DND-41 (cell line): Measurements from ENCODE around the gene CHN1.

ENCODE experiments used
- ATAC-seq: fragments of 200-7000 bp; cut with Tn5 transposase; 3 replicates; pipeline ENCODE4 v1.9.1; 2021; ENCODE audit warnings: low read depth; ENCODE audit not compliant: insufficient read depth
- DNase-seq: peaks from one replicate; pipeline ENCODE4 v3.0.0-alpha.2; 2020
- H2AFZ ChIP-seq: 2 replicates; pipeline ENCODE4 v1.6.0; 2012; ENCODE audit warnings: low read depth, low read length
- H3K27ac ChIP-seq: 2 replicates; pipeline ENCODE4 v1.5.1; 2012; ENCODE audit warnings: low read length, inconsistent platforms
- H3K27me3 ChIP-seq: fragments of 200-600 bp; sonication (generic); 2 replicates; pipeline ENCODE4 v1.6.0; 2012; ENCODE audit warnings: low read length, mild to moderate bottlenecking, inconsistent platforms; ENCODE audit not compliant: insufficient read depth, poor library complexity
- H3K36me3 ChIP-seq: 2 replicates; pipeline ENCODE4 v1.5.1; 2012; ENCODE audit warnings: low read length, inconsistent platforms; ENCODE audit not compliant: insufficient read depth
- H3K4me1 ChIP-seq: 2 replicates; pipeline ENCODE4 v1.5.1; 2012; ENCODE audit warnings: mild to moderate bottlenecking, low read length; ENCODE audit not compliant: insufficient read depth
- H3K4me2 ChIP-seq: 2 replicates; pipeline ENCODE4 v1.6.0; 2012; ENCODE audit warnings: mild to moderate bottlenecking, moderate library complexity, low read length, inconsistent platforms; ENCODE audit not compliant: insufficient read depth
- H3K4me3 ChIP-seq, 2 experiments: fragments of 200-600 bp in 1 of 2; shearing (Covaris generic) in 1 of 2; 2 replicates each; pipeline ENCODE4 v1.5.1; 2012 to 2016; ENCODE audit warnings: inconsistent platforms in 2 of 2, low read length in 2 of 2, mild to moderate bottlenecking in 2 of 2, low read depth in 1 of 2, moderate library complexity in 1 of 2
- H3K79me2 ChIP-seq: 2 replicates; pipeline ENCODE4 v1.6.0; 2012; ENCODE audit warnings: low read length, inconsistent platforms; ENCODE audit not compliant: insufficient read depth
- H3K9ac ChIP-seq: 2 replicates; pipeline ENCODE4 v1.6.0; 2012; ENCODE audit warnings: low read depth, mild to moderate bottlenecking, inconsistent platforms, low read length, moderate library complexity
- H3K9me3 ChIP-seq: 2 replicates; pipeline ENCODE4 v1.5.1; 2012; ENCODE audit warnings: low read length, moderate library complexity, mild to moderate bottlenecking, inconsistent platforms; ENCODE audit not compliant: insufficient read depth, severe bottlenecking
- H4K20me1 ChIP-seq: 2 replicates; pipeline ENCODE4 v1.6.0; 2012; ENCODE audit warnings: low read length; ENCODE audit not compliant: insufficient read depth
- EZH2 ChIP-seq: IDR thresholded peaks from 3 replicates; pipeline ENCODE4 v1.6.1; 2012; ENCODE audit warnings: borderline replicate concordance, low read depth, mild to moderate bottlenecking, moderate library complexity, low read length, inconsistent platforms; ENCODE audit not compliant: severe bottlenecking
- TF ChIP-seq, protein P1 (sequence below): IDR thresholded peaks from 2 replicates; pipeline ENCODE4 v1.5.1; 2012; ENCODE audit warnings: borderline replicate concordance, low read length, moderate library complexity, mild to moderate bottlenecking; ENCODE audit not compliant: poor library complexity, severe bottlenecking; ENCODE audit errors: extremely low read depth

Gene CHN1

DNA sequence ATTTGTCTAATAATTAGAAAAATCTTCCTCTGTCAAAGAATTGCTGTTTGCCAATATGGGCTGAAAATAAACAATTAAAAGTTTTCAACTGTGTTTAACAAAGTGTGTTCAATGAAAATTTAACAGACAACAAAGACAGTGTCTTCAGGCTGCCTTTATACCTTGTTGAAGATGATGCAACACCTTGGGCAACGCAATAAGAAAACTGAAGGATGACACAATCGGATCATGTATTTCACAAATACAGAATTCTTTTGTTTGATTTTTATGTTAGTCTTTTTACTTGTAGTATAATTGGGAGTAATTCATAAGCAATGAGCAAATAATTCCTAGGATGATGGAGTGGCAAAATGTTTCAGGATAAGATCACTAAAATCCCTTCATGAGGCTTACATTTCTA lies 27.8 kb downstream of the CHN1 start:
- Histone ChIP-seq H3K79me2 (no peaks in the 10 kb centered on the region), H3K4me1 (no peaks in the 10 kb centered on the region), H3K27me3 (no peaks in the 10 kb centered on the region), H4K20me1 (no peaks in the 10 kb centered on the region), H2AFZ (no peak overlapping the region), H3K36me3 (no peaks in the 10 kb centered on the region), H3K4me2 (no peak overlapping the region), H3K9me3 (no peaks in the 10 kb centered on the region), H3K4me3 (no peak overlapping the region), H3K27ac (no peak overlapping the region), H3K9ac (no peak overlapping the region)
- DNase-seq (no peak), ATAC-seq (no peak)
- TF ChIP-seq, protein P1, sequence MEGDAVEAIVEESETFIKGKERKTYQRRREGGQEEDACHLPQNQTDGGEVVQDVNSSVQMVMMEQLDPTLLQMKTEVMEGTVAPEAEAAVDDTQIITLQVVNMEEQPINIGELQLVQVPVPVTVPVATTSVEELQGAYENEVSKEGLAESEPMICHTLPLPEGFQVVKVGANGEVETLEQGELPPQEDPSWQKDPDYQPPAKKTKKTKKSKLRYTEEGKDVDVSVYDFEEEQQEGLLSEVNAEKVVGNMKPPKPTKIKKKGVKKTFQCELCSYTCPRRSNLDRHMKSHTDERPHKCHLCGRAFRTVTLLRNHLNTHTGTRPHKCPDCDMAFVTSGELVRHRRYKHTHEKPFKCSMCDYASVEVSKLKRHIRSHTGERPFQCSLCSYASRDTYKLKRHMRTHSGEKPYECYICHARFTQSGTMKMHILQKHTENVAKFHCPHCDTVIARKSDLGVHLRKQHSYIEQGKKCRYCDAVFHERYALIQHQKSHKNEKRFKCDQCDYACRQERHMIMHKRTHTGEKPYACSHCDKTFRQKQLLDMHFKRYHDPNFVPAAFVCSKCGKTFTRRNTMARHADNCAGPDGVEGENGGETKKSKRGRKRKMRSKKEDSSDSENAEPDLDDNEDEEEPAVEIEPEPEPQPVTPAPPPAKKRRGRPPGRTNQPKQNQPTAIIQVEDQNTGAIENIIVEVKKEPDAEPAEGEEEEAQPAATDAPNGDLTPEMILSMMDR = no peak
- TF ChIP-seq EZH2 = no peak

DNA sequence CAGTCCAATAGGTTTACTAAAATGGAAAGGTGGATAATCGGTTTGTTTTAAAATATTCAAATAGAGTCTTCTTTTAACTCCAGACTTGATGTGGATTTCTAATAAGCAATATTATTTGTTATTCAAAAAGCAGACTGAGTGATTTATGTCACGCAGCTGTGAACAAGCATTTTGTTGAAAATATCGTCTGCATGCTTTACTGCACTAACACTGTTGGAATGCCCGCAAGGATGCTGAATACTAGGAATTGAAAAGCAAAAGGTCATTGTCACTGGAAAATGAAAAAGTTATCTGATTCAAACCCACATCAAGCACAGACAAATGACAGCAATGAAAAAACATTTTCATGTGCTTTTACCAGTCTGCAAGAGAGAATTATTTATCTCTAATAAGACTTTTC lies 31.1 kb downstream of the CHN1 start:
- H3K4me2 ChIP-seq = no peak overlapping the region
- H3K79me2 ChIP-seq = no peaks in the 10 kb centered on the region
- H3K9me3 ChIP-seq = no peaks in the 10 kb centered on the region
- H3K4me3 ChIP-seq = no peak overlapping the region
- H3K36me3 ChIP-seq = no peaks in the 10 kb centered on the region
- H2AFZ ChIP-seq = no peak overlapping the region
- H3K27ac ChIP-seq = no peak overlapping the region
- TF ChIP-seq, protein P1 = no peak
- TF ChIP-seq EZH2 = no peak
- H3K27me3 ChIP-seq = no peaks in the 10 kb centered on the region
- no peak overlapping the region for H3K9ac ChIP-seq
- ATAC-seq = no peak
- H4K20me1 ChIP-seq = no peaks in the 10 kb centered on the region
- no peak for DNase-seq
- no peaks in the 10 kb centered on the region for H3K4me1 ChIP-seq

- Histone ChIP-seq H3K79me2 (no peaks in the 10 kb centered on the region), H3K27me3 (no peaks in the 10 kb centered on the region), H3K4me1 (no peaks in the 10 kb centered on the region), H3K4me2 (no peak overlapping the region), H3K27ac (no peak overlapping the region), H3K9ac (no peak overlapping the region), H3K4me3 (no peak overlapping the region), H2AFZ (no peak overlapping the region), H4K20me1 (no peaks in the 10 kb centered on the region), H3K9me3 (no peaks in the 10 kb centered on the region), H3K36me3 (no peaks in the 10 kb centered on the region)
- TF ChIP-seq EZH2 = no peak
- TF ChIP-seq, protein P1 = no peak
- ATAC-seq (no peak), DNase-seq (no peak)
These were observed 32.3 kb downstream of the CHN1 start for GRCh38 chr2:174972924-174973323.

DNA sequence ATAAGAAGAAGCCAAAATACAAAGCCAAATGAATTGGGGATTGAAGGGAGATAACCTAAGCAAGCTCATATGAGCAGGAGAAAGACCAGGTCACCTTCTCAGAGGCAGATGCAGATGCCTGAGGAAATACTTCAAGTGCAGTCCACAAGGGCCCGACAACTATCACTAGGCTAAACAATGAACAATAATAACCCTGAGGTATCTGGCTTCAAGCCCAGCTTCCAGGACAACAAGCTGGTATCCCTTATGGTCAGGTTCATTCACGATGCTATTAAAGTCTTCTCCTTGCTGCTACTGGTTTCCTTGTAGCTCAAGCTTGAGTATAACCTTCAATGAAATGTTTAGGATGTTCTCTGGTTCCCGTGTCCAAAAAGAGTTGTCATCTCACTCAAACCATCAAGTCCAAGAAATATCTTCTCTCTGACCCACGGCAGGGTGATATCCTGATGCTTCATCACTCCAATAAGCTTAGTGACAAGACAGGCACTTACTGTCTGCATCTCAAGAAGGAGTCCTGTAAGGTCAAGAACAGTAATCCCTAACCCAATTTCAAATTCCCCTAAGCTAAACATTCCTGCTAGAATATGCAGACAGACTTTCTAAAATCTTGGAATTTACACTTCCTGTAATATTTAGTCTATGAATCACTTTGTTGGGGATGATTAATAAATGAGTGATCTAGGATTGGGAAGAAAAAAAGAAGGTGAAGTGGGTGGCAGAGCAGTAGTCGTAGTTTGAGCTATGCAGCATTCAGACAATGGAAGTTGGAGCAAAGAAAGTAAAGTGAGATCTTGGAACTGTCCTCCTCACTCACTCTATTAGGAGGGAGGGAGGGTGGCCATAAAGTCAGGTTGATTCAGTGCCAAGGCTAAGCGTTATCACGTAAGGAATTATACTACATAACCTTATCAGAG lies 33.1 kb downstream of the CHN1 start:
- ATAC-seq = no peak
- Histone ChIP-seq H3K4me3 (no peak overlapping the region), H3K79me2 (no peaks in the 10 kb centered on the region), H3K4me1 (no peaks in the 10 kb centered on the region; the same call in 1 of the 2 replicates), H4K20me1 (no peaks in the 10 kb centered on the region), H3K27me3 (no peaks in the 10 kb centered on the region), H3K36me3 (no peaks in the 10 kb centered on the region), H3K9me3 (no peaks in the 10 kb centered on the region), H3K9ac (no peak overlapping the region), H3K4me2 (no peak overlapping the region), H3K27ac (no peak overlapping the region), H2AFZ (no peak overlapping the region)
- no peak for DNase-seq
- TF ChIP-seq EZH2 = no peak
- TF ChIP-seq, protein P1 = no peak
